ENCODE results near the gene TENM4. TPM values are rescaled to one million over a fixed set of nuclear protein-coding genes. Genes with fewer than 3 reads are reported as not detected.

Gene TENM4
- total RNA-seq, 4 donors from 2014 or later, result 2.3 to 18.9 (median 4.5) TPM

DNA sequence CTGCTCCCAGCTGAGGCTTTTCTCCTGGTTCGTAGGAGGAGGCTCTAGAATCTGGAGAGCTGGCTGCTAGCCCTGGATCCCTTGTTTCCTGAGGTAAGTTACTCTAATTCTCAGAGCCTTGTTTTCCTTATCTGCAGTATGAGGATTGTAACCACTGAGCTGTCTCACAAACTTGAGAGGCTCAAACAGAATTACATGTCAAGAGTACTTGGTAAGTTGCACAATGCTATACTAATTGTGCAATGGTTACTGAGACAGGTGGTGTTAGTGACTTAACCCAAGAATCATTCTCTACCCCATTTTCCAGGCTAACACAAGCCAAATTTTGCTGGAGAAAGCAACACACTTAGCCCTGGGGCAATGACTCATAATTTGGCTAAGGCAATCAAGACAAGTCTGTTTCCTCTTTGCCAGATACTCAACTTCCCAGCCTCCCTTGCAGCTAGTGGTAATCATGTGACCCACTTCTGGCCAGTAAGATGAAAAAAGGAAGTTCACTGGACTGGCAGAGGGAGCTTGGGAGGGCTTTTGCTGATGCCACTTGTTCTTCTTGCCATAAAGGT lies 348.0 kb downstream of the TENM4 start:
- no peak for DNase-seq (ENCODE audit: low spot score)

DNA sequence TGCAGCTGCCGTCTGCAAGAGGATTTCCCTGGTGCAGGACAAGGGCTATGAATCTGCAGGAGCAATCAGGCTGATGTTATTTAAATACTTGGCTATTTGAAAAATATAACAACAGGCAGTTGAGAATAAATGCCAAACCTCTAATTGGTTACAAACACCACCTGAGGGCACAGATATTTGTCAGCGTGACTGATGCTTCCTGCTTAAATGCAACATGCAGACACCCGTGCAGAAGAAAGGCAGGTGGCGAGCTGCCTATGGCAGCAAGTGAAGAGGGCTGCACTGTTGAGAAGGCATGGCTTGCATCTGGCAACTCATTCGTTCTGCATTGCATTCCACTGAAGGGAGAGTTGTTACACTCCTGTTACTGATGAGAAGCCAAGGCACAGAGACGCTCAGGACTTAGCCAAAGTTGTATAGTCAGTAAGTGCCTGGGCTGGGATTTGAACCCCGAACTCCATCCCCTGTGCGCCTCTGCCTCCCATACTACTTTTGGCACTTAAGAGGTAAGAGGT lies 350.6 kb downstream of the TENM4 start:
- ATAC-seq (ENCODE audit: low FRiP score), result no peak
- TF ChIP-seq, protein P1, sequence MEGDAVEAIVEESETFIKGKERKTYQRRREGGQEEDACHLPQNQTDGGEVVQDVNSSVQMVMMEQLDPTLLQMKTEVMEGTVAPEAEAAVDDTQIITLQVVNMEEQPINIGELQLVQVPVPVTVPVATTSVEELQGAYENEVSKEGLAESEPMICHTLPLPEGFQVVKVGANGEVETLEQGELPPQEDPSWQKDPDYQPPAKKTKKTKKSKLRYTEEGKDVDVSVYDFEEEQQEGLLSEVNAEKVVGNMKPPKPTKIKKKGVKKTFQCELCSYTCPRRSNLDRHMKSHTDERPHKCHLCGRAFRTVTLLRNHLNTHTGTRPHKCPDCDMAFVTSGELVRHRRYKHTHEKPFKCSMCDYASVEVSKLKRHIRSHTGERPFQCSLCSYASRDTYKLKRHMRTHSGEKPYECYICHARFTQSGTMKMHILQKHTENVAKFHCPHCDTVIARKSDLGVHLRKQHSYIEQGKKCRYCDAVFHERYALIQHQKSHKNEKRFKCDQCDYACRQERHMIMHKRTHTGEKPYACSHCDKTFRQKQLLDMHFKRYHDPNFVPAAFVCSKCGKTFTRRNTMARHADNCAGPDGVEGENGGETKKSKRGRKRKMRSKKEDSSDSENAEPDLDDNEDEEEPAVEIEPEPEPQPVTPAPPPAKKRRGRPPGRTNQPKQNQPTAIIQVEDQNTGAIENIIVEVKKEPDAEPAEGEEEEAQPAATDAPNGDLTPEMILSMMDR (IDR thresholded peaks at IDR 0.05), result no peak
- no peak for DNase-seq (ENCODE audit: low spot score)

More for the DNA sequence above, 348.0 kb downstream of the TENM4 start:
- no peak for ATAC-seq (ENCODE audit: low FRiP score)
- TF ChIP-seq, protein P1 (IDR thresholded peaks at IDR 0.05), result no peak

DNA sequence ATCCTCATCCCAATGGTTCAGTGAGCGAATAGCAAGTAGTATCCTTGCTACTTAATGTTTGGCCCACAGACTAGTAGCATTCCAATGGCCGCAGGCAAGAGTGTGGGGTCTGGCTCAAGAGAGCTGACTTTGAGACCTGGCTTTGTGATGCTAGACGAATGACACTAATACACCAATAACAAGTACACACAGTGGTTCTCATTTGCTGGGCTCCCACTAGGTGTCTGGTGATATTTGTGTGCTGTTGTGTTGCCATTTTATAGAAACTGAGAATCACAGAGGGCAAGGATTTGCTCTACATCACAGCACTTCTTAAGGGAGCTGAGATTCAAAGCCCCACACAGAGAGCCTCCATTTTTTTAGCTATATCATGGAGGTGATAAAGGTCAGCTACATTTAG lies 351.2 kb downstream of the TENM4 start:
- TF ChIP-seq, protein P1 (IDR thresholded peaks at IDR 0.05), result no peak
- DNase-seq (ENCODE audit: low spot score) (no peak), ATAC-seq (ENCODE audit: low FRiP score) (no peak)

DNA sequence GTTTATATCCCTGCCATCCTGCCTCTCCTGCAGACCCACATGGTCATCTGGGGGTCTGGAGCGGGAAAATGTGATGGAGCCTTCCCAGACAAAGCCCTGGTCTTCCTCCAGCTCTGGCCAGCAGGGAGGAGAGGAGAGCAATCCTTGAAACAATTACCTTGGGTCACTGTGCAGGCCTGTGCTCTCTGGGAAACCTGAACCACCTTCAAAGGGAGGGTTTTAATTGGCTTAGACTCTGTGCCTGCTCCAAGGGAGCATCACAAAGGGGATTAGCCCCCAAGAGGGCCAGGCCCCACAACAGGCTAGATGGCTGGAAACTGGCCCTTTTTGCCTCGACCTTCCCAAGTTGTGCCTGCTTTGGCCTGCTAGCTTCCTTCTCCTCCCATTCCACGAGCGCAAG lies 351.9 kb downstream of the TENM4 start:
- DNase-seq (ENCODE audit: low spot score) (no peak), ATAC-seq (ENCODE audit: low FRiP score) (no peak)
- TF ChIP-seq, protein P1 (IDR thresholded peaks at IDR 0.05), result no peak

DNA sequence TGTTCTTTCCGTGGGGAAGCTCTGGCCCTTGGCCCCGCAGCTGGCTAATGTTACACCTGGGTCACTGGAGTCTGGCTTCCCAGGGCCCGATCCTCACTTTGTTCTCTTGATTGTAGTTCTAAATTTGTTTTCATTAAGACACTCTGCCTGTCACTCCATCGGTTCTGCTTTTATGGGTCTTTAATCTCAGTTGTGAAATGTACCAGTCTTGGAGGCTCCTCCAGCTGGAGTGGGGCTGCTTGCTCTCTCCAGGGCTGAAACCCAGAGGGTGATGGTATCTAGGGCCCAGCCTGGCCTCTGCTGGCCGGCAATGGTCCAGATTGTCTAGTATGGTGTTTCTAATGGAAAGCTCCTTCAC lies 352.9 kb downstream of the TENM4 start:
- TF ChIP-seq, protein P1 (IDR thresholded peaks at IDR 0.05), result no peak
- DNase-seq (ENCODE audit: low spot score) (no peak), ATAC-seq (ENCODE audit: low FRiP score) (no peak)

DNA sequence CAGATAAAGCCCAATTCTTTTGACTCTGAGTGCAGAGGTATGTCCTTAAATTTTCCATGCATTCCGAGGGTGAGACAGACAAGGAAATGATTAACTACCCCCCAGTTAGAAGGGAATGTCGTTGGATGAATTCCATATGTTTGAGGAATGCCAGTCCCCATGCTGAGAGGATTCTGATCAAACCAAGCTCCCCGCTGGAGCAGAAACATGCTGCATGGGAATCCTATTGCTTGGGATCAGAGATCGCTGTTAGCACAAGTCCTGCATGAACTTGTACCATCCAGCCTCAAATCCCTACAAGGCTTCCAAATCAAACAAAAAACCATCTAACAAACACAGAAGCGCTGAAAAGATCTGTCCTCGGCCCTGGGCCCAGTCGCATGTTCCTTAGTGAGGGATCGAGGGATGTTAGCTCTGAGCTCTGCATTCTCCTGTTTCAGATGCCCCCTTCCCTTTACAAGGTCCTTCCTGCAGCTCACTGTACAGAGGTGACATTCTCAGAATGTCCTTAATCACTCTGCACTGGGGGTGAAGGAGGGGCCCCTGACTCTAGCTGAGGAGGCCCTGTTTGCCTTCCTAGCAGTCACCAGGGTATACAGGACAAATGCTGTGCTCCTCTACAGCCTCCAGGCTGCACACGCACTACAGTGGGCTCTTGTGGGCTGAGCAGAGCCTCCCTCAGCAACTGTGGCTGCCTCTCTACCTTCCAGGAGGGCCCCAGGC lies 353.4 kb downstream of the TENM4 start:
- no peak for ATAC-seq (ENCODE audit: low FRiP score)
- DNase-seq (ENCODE audit: low spot score), result no peak
- TF ChIP-seq, protein P1 (IDR thresholded peaks at IDR 0.05), result no peak

DNA sequence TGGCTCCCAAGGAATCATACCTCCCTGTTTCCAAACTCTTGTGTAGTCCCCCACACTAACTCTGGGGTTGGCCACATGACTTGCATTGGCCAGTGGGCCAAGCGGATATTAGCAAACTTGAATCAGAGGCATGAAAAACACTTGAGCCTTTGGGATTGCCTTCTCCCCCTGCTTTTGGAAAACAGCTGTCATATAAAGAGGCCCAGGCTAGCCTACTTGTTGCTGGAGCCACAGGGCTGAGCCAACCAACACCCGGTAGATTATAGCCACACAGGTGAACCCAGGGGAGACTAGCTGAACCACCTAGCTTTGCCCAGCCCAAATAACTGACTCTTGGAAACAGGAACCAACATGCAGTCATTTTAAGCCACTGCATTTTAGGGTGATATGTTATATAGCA lies 354.8 kb downstream of the TENM4 start:
- TF ChIP-seq, protein P1 (IDR thresholded peaks at IDR 0.05), result no peak
- DNase-seq (ENCODE audit: low spot score) (no peak), ATAC-seq (ENCODE audit: low FRiP score) (no peak)

Measured in omental fat pad (tissue), 4 donors.